Measurements from ENCODE around the gene BLNK.

Gene BLNK

GRCh38 chr10:96260014-96260413, 11.4 kb downstream of the BLNK start:
- no peak for DNase-seq

GRCh38 chr10:96259150-96259549, 12.2 kb downstream of the BLNK start:
- no peak for DNase-seq

- no peak for DNase-seq
Measured at GRCh38 chr10:96257944-96258343, 13.4 kb downstream of the BLNK start.

- DNase-seq: no peak
Measured at GRCh38 chr10:96255549-96256333, 15.6 kb downstream of the BLNK start.

- DNase-seq: no peak
Measured at GRCh38 chr10:96254976-96255375, 16.4 kb downstream of the BLNK start.

- DNase-seq: no peak
Measured at GRCh38 chr10:96252730-96253129, 18.6 kb downstream of the BLNK start.

- DNase-seq: no peak
Measured at GRCh38 chr10:96250349-96250748, 21.0 kb downstream of the BLNK start.

- no peak for DNase-seq
Measured at GRCh38 chr10:96249264-96249663, 22.1 kb downstream of the BLNK start.

GRCh38 chr10:96244354-96244753, 27.0 kb downstream of the BLNK start:
- no peak for DNase-seq

GRCh38 chr10:96243296-96243695, 28.1 kb downstream of the BLNK start:
- DNase-seq: no peak

GRCh38 chr10:96242822-96243221, 28.5 kb downstream of the BLNK start:
- no peak for DNase-seq

GRCh38 chr10:96238646-96239623, 32.4 kb downstream of the BLNK start:
- DNase-seq: no peak

GRCh38 chr10:96236876-96237275, 34.5 kb downstream of the BLNK start:
- no peak for DNase-seq

- DNase-seq: no peak
Measured at GRCh38 chr10:96236090-96236478, 35.3 kb downstream of the BLNK start.

GRCh38 chr10:96235326-96236089, 35.9 kb downstream of the BLNK start:
- DNase-seq: no peak

GRCh38 chr10:96233959-96234358, 37.4 kb downstream of the BLNK start:
- DNase-seq: no peak

- no peak for DNase-seq
Measured at GRCh38 chr10:96230527-96230926, 40.8 kb downstream of the BLNK start.

GRCh38 chr10:96229568-96230030, 41.8 kb downstream of the BLNK start:
- peak; percentile 4 for DNase-seq

- no peak for DNase-seq
Measured at GRCh38 chr10:96228408-96228994, 42.9 kb downstream of the BLNK start.

- DNase-seq: no peak
Measured at GRCh38 chr10:96227206-96227605, 44.2 kb downstream of the BLNK start.

GRCh38 chr10:96225119-96225518, 46.2 kb downstream of the BLNK start:
- DNase-seq: no peak

GRCh38 chr10:96222908-96223307, 48.5 kb downstream of the BLNK start:
- DNase-seq: no peak

GRCh38 chr10:96222441-96222840, 48.9 kb downstream of the BLNK start:
- DNase-seq: no peak

Data from NCI-H748 treated with DMSO at 0.1 percent for 48 hours (cell line).